HG02588 (cell line): ENCODE results near the gene PGPEP1.

Experiments
- ATAC-seq: cut with Tn5 transposase; IDR thresholded peaks from one replicate; pipeline ENCODE4 v1.9.1; 2021; ENCODE audit warnings: mild to moderate bottlenecking, moderate library complexity; ENCODE audit not compliant: unreplicated experiment

PGPEP1 gene, protein sequence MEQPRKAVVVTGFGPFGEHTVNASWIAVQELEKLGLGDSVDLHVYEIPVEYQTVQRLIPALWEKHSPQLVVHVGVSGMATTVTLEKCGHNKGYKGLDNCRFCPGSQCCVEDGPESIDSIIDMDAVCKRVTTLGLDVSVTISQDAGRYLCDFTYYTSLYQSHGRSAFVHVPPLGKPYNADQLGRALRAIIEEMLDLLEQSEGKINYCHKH

GRCh38 chr19:18340190-18340989 is at the start of gene PGPEP1:
TSS of gene PGPEP1 (plus strand) at chr19:18340598. CDS start at chr19:18340682, 84 bp downstream.
- ATAC-seq: peak; percentile 62

GRCh38 chr19:18291019-18291524 is 49.3 kb upstream of the PGPEP1 start:
- ATAC-seq: no peak

DNA sequence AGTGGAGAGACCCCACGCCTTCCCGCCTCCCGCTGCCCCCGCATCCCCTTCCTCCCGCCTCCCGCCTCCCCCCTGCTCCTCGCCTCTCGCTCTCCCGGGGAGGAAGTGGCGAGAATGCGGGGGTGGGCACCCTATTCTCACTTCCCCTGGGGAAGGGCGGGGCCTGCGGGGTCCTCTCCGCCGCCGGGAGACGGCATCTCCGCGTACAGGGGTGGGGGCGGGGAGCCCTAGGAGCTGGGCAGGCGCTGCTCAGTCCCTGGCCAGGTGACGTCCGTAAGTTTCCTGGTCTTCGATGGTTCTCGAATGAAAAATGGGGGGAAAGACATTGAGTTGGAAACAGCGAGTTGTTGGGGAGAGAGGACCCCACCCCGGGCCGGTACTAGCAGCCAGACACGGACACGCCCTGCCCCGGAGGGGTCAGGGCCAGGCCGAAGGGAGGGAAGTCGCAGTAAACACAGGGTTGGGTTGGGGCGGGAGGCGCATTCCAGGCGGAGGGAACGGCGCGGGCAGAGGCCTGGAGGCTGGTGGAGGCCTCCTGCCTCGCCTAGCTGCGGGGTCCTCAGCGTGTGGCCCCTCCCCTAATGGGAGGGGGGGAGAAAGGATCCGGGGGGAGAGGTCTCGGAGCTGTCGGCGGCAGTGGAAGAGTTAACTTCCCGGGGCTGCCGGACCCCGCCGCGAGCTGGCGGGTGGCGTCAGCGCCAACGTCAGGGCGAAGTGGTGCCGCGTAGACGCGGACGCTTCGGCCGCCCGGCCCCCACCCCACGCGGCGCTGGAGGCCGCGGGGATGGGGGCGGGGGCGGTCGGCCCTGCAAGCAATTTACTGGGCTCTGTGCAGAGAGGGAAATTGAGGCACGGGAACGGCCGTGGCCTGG is 48.6 kb upstream of the PGPEP1 start:
- peak; percentile 39 for ATAC-seq

GRCh38 chr19:18292462-18292809 is 48.0 kb upstream of the PGPEP1 start:
- no peak for ATAC-seq

GRCh38 chr19:18292810-18293641 is 47.4 kb upstream of the PGPEP1 start:
- no peak for ATAC-seq

- ATAC-seq: no peak
Measured at GRCh38 chr19:18293642-18294466, 46.5 kb upstream of the PGPEP1 start.

DNA sequence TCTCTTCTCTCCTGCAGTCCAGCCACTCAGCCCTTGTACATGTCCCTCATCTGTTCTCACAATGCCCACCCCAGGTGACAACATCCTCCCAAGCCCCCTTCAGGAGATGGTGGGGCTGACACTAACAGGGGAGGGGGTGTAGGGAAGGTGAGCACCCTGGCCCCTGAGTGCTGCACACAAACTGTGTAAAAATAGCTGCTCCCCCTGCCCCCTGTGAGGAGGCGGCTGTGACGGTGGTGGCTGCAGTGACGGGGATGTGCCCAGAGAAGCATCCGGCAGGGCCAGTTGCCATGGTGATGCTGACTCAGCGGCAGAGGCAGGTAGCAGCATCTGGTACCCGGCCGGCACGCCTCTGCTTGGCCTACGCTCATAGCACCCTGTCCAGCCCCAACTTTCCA is 45.9 kb upstream of the PGPEP1 start:
- ATAC-seq: no peak

DNA sequence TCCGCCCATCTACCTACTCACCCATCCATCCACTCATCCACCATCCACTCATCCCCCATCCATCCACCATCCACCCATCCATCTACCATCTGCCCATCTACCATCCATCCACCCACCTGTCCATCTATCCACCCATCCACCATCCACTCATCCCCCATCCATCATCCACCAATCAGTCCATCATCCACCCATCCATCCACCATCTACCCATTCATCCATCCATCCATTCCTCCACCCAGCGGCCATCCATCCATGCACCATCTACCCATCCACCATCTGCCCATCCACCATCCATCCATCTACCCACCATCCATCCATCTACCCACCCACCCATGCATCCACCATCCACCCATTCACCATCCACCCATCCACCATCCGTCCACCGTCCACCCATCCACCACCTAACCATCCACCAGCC is 45.4 kb upstream of the PGPEP1 start:
- ATAC-seq: no peak

DNA sequence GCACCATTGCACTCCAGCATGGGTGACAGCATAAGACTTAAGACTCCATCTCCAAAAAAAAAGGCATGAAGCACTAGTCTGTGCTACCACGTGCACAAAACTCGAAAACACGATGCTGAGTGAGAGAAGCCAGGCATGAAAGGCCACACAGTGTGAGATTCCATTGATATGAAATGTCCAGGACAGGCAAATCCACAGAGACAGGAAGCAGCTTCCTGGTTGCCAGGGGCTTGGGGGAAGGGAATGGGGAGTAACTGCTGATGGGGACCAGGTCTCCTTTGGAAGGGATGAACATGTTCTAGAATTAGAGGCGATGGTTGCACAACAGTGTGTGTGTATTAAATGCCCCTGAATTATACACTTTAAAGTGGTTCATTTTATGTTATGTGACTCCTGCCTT is 43.1 kb upstream of the PGPEP1 start:
- ATAC-seq: no peak

GRCh38 chr19:18298601-18299000 is 41.8 kb upstream of the PGPEP1 start:
- no peak for ATAC-seq

- ATAC-seq: no peak
Measured at GRCh38 chr19:18299654-18300053, 40.7 kb upstream of the PGPEP1 start.

DNA sequence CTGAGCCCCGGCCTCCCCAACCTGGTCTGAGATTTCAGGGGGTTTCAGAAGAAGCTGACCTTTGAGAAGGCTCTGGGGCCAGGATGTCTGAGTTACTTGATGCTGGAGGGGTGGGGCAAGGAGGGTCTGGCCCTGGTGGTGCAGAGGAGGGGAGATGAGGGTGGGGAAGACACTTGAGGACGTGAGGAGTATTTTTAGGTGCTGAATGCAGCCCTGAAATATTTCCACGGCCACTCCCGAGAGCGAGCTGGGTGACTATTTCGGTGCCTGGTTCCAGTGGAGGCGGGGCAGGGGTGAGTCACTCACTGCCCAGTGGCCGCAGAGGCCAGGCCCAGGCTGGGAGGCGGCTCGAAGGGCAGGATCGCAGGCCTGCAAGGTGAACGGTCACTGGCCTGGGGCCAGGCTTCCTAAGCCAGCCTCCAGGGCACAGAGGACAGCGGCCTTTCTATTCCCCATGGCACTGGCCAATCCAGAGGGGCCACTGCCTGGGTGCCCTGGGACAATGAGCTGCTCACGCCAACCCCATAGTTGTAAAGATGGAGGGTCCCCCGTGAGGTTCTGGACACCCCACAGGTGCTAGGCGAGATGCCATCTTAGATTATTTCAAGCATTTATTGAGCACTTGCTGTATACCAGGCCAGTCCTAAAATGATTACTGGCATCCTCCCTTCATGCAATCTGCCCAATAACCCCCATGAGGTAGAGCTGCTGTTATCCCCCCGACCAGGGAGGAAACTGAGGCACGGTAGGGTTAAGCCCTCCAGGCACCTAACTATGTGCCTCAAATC is 39.3 kb upstream of the PGPEP1 start:
- no peak for ATAC-seq

DNA sequence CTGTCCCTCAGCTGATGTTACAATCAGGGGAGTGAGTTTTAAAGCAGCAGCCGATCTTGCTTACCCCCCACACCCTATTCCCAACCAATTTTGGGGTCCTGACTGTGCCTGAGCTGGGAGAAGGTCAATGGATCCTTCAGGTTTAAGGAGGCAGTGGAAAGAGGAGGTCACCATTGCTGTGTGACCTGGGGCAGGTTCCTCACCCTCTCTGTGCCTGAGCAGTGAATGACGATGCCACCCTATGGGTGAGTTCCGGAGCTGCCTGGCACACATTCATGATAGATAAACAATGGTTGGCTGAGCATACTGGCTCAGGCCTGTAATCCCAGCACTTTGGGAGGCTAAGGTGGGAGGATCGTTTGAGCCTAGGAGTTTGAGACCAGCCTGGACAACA is 38.7 kb upstream of the PGPEP1 start:
- no peak for ATAC-seq

DNA sequence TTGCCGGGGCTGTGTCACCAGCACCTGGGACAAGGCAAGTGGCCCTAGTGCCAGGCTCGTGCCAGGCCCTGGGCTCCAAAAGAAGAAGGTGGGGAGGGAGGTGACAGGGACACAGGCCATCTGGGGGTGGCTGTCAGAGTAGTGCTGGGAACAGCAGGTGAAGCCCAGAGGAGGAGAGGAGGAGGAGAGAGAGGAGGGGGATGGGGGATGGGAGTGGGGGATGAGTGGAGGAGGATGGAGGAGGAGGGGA is 36.3 kb upstream of the PGPEP1 start:
- ATAC-seq: no peak

DNA sequence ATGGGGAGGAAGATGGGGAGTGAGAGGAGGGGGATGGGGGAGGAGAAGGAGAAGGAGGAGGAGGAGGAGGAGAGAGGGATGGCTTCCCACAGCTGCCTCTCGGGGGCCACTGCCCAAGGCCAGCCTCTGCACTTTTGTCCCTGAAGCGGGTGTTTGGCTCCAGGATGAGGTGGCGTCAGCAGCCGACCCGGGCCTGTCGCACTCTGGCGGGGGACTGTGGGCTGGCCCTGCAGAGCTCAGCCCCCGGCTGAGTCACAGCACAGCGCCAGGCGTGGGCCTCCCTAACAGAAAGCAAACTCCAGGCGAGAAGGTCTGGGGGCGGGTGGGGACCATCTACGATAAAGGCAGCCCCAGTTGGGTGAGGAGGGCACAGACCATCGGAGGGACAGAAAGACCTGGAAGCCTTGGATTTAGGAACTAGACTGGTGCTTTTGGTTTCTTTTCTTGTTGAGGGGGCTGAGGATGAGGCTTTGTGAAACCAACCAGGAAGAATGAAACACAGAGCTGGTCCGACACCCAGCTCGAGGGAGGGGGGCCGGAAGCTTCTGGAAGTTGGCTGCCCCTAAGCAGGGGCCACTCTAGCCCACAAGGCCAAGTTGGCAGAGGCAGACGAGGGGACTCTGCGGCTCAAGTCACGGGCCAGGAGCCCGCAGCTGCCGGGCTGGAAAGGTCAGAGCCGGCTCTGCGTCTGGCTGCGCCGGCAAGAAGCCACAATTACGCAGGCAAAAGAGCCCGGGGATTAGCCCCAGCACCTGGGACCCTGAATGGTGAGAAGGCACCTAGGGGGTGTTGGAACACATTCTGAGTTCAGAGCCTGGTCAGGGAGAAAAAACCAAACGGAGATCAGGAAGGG is 35.7 kb upstream of the PGPEP1 start:
- ATAC-seq: peak; percentile 38

GRCh38 chr19:18306209-18306887 is 34.0 kb upstream of the PGPEP1 start:
- ATAC-seq: no peak

DNA sequence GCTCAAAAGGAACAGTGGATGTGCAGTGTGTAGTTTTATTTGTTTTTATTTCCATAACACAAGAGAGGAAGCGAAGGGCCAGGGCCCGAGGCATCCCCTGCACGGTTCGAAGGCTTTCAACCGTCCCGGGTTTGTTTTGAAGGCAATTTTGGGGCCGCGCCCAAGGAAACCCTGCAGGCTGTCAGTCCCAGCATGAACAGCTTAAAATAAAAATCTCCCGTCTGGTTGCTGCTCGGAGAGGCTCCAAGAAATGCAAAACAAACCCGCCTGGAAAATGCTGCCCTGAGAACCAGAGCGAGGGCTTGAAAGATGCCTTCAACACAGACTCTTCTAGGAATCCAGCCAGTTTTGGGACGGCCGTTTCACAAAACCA is 33.5 kb upstream of the PGPEP1 start:
- no peak for ATAC-seq

GRCh38 chr19:18307271-18307681 is 33.1 kb upstream of the PGPEP1 start:
- no peak for ATAC-seq
